Panc1 (cell line): Measurements from ENCODE around the gene GTF2E1. TPM values are rescaled to one million over a fixed set of nuclear protein-coding genes. Genes with fewer than 3 reads are reported as not detected.

Source experiments
- ATAC-seq: fragments of 200-7000 bp; cut with Tn5 transposase; 2 replicates; pipeline ENCODE4 v1.9.1; 2020; ENCODE audit warnings: mild to moderate bottlenecking, moderate library complexity
- BruUV-seq: library from RNA; stranded (reverse); fragments of 400-500 nt; replicated peaks from 2 replicates; lab custom pipeline; 2021; lab: Mats Ljungman, UMichigan
- CTCF ChIA-PET: fragments of 300-600 bp; sonication (Branson Sonifier 250); formaldehyde crosslinking; loops from one replicate; lab custom pipeline; 2022; ENCODE audit warnings: antibody characterized with exemption; lab: Charles Lee
- POLR2A ChIA-PET: fragments of 300-600 bp; sonication (Branson Sonifier 250); formaldehyde crosslinking; loops from one replicate; lab custom pipeline; 2022; ENCODE audit warnings: antibody characterized with exemption; lab: Charles Lee
- DNase-seq: peaks from one replicate; pipeline ENCODE4 v3.0.0-alpha.2; 2010; ENCODE audit warnings: low read depth, low spot score
- H3K27ac ChIP-seq: 2 replicates; pipeline ENCODE4 v1.5.1; 2011; ENCODE audit warnings: mild to moderate bottlenecking, low read length, inconsistent platforms
- H3K27me3 ChIP-seq: fragments of 200-500 bp; sonication (Bioruptor generic); 2 replicates; pipeline ENCODE4 v1.6.0; 2014; ENCODE audit warnings: low read length, inconsistent platforms; ENCODE audit not compliant: control insufficient read depth, insufficient read depth
- H3K36me3 ChIP-seq: fragments of 200-500 bp; sonication (Bioruptor generic); 2 replicates; pipeline ENCODE4 v1.5.1; 2014; ENCODE audit warnings: inconsistent platforms, mild to moderate bottlenecking, low read length, moderate library complexity; ENCODE audit not compliant: control insufficient read depth, insufficient read depth
- H3K4me1 ChIP-seq: 2 replicates; pipeline ENCODE4 v1.5.1; 2011; ENCODE audit warnings: inconsistent platforms, mild to moderate bottlenecking, low read length, moderate library complexity; ENCODE audit not compliant: control insufficient read depth, insufficient read depth
- H3K4me3 ChIP-seq, 2 experiments: 2 replicates each; pipeline ENCODE4 v1.5.1; 2011 to 2012; ENCODE audit warnings: low read depth in 2 of 2, low read length in 2 of 2, mild to moderate bottlenecking in 2 of 2, inconsistent platforms in 1 of 2, moderate library complexity in 1 of 2
- H3K9me3 ChIP-seq: fragments of 200-500 bp; sonication (Bioruptor generic); 2 replicates; pipeline ENCODE4 v1.5.1; 2014; ENCODE audit warnings: low read depth, mild to moderate bottlenecking, inconsistent platforms, low read length, moderate library complexity; ENCODE audit not compliant: control insufficient read depth, insufficient read depth
- POLR2AphosphoS5 ChIP-seq: IDR thresholded peaks from 2 replicates; pipeline ENCODE4 v1.6.1; 2012; ENCODE audit warnings: mild to moderate bottlenecking, low read depth, low read length, moderate library complexity
- SIN3A ChIP-seq: IDR thresholded peaks from 2 replicates; pipeline ENCODE4 v1.6.1; 2012; ENCODE audit warnings: low read depth, mild to moderate bottlenecking, low read length, moderate library complexity, borderline replicate concordance; ENCODE audit not compliant: insufficient read depth
- in situ Hi-C: cut with HindIII; loops from 2 replicates; pipeline ENCODE4 v1.10.0; 2016; ENCODE audit warnings: low sequenced_read_pairs, low pct_unique_long_range_greater_than_20kb
- intact Hi-C: fragments of 100-400 bp; cut with micrococcal nuclease; formaldehyde crosslinking; loops from one replicate; pipeline ENCODE4 v1.10.0; 2022; ENCODE audit not compliant: unreplicated experiment
- total RNA-seq: library from RNA; stranded (reverse); gene quantifications from one replicate; pipeline ENCODE4 v1.2.1, GENCODE V29; 2021; ENCODE audit not compliant: unreplicated experiment
- TF ChIP-seq, protein P1 (sequence below): fragments of 450-650 bp; IDR thresholded peaks from 2 replicates; pipeline ENCODE4 v1.5.1; 2017; ENCODE audit warnings: mild to moderate bottlenecking
- TF ChIP-seq, protein P2 (sequence below), 2 experiments: IDR thresholded peaks; 2 replicates each; pipeline ENCODE4 v1.6.1; 2011 to 2012; ENCODE audit warnings: low read depth in 2 of 2, control low read depth in 1 of 2, low read length in 1 of 2, mild to moderate bottlenecking in 1 of 2, moderate library complexity in 1 of 2; ENCODE audit not compliant: insufficient read depth in 1 of 2

The GTF2E1 gene
- total RNA-seq, 1 experiment from 2014 or later = 32.0 TPM

DNA sequence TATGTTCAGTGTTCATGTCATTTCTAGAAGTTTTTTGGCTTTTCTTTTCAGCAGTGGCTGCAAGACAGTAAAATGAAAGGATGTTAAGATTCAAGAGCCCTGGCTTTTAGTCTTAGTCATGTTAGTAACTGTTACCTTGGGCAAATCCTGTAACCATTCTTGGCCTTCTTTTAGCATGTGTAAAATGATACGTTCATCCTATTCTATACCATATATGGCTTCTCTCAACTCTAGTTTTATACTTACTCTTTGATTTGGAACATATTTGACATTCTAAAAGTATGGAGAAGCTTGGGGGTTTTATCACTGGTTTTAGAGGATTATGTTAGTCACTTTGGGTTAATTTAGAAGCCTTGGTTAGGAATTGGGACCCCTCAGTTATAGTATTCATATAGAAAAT, 20.1 kb downstream of the GTF2E1 start:
- no peak overlapping the region for H3K4me3 ChIP-seq
- ATAC-seq (no peak), DNase-seq (no peak)
- BruUV-seq = no TSS peak
- TF ChIP-seq, protein P1, sequence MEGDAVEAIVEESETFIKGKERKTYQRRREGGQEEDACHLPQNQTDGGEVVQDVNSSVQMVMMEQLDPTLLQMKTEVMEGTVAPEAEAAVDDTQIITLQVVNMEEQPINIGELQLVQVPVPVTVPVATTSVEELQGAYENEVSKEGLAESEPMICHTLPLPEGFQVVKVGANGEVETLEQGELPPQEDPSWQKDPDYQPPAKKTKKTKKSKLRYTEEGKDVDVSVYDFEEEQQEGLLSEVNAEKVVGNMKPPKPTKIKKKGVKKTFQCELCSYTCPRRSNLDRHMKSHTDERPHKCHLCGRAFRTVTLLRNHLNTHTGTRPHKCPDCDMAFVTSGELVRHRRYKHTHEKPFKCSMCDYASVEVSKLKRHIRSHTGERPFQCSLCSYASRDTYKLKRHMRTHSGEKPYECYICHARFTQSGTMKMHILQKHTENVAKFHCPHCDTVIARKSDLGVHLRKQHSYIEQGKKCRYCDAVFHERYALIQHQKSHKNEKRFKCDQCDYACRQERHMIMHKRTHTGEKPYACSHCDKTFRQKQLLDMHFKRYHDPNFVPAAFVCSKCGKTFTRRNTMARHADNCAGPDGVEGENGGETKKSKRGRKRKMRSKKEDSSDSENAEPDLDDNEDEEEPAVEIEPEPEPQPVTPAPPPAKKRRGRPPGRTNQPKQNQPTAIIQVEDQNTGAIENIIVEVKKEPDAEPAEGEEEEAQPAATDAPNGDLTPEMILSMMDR = no peak
- TF ChIP-seq POLR2AphosphoS5 = no peak
- TF ChIP-seq, protein P2, sequence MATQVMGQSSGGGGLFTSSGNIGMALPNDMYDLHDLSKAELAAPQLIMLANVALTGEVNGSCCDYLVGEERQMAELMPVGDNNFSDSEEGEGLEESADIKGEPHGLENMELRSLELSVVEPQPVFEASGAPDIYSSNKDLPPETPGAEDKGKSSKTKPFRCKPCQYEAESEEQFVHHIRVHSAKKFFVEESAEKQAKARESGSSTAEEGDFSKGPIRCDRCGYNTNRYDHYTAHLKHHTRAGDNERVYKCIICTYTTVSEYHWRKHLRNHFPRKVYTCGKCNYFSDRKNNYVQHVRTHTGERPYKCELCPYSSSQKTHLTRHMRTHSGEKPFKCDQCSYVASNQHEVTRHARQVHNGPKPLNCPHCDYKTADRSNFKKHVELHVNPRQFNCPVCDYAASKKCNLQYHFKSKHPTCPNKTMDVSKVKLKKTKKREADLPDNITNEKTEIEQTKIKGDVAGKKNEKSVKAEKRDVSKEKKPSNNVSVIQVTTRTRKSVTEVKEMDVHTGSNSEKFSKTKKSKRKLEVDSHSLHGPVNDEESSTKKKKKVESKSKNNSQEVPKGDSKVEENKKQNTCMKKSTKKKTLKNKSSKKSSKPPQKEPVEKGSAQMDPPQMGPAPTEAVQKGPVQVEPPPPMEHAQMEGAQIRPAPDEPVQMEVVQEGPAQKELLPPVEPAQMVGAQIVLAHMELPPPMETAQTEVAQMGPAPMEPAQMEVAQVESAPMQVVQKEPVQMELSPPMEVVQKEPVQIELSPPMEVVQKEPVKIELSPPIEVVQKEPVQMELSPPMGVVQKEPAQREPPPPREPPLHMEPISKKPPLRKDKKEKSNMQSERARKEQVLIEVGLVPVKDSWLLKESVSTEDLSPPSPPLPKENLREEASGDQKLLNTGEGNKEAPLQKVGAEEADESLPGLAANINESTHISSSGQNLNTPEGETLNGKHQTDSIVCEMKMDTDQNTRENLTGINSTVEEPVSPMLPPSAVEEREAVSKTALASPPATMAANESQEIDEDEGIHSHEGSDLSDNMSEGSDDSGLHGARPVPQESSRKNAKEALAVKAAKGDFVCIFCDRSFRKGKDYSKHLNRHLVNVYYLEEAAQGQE (IDR thresholded peaks at IDR 0.05; ENCODE audit: insufficient read depth in 1 of 2, low read depth in 2 of 2, low read length in 1 of 2) = no peak
- H3K36me3 ChIP-seq = no peaks in the 10 kb centered on the region
- H3K4me1 ChIP-seq = no peaks in the 10 kb centered on the region
- in situ Hi-C loops (no loop called here), intact Hi-C loops (no loop called here)
- no peaks in the 10 kb centered on the region for H3K27me3 ChIP-seq
- no peaks in the 10 kb centered on the region for H3K9me3 ChIP-seq
- ChIA-PET POLR2A (no interaction called here), CTCF (no interaction called here)
- H3K27ac ChIP-seq = no peak overlapping the region

DNA sequence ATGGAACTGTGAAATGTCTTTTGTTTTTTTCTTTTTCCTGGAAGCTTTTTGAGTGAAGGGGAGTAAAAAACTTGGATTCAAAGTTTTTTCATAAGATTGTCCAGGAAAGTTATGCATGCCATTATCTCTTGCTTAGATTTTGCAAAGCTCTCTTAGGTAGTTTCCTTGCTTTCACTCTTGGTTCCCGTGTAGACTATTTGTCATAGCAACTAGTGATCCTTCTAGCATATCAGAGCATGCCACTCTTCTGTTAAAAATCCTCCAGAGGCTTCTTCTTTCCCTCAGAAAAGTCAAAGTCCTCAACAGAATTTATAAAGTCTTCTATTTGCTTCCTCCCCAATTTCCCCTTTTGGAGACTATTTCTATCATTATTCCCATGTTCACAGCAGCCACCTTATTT, 21.1 kb downstream of the GTF2E1 start:
- CTCF ChIA-PET = interaction anchor here (0.6 kb wide), 1 partner anchor 46 kb away, joined by 3 read pairs; no protein-coding TSS in a partner anchor
- TF ChIP-seq, protein P1 = no peak
- TF ChIP-seq SIN3A (no peak), POLR2AphosphoS5 (no peak)
- TF ChIP-seq, protein P2 (IDR thresholded peaks at IDR 0.05; ENCODE audit: insufficient read depth in 1 of 2, low read depth in 2 of 2, low read length in 1 of 2) = no peak
- in situ Hi-C loops = no loop called here
- no peaks in the 10 kb centered on the region for H3K4me1 ChIP-seq
- H3K9me3 ChIP-seq = no peaks in the 10 kb centered on the region
- POLR2A ChIA-PET = no interaction called here
- no TSS peak for BruUV-seq
- no peak overlapping the region for H3K27ac ChIP-seq
- DNase-seq (no peak), ATAC-seq (no peak)
- H3K36me3 ChIP-seq = no peaks in the 10 kb centered on the region
- intact Hi-C loops = no loop called here
- H3K27me3 ChIP-seq = no peaks in the 10 kb centered on the region
- no peak overlapping the region for H3K4me3 ChIP-seq
